ENCODE measurements around the gene CNST.
"Not testable (repeated sequence)": the region's sequence is repeated elsewhere in the genome, so short reads cannot be mapped to it uniquely, and the experiment has no call there.

DNA sequence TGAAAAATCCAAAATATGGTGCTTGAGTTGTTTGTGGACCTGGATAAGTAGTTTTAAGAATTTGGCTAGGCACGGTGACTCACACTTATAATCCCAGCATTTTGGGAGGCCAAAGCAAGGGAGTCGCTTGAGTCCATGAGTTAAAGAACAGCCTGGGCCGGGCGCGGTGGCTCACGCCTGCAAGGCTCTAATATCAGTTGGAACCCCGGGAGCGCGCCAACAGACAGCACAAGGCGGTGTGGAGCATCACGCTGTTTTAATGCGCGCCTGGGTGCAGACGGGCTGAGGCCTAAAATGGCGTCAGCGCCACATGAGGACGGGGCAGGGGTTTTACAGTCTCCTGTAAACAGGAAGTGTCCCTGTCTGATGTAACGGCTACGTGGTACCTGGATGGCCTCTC lies 39.0 kb downstream of the CNST start:
- not testable (repeated sequence) for TF ChIP-seq HDAC6 (IDR thresholded peaks at IDR 0.05; ENCODE audit: low read depth, low read length); FOXK2 (conservative IDR thresholded peaks at IDR 0.05 in 1 of 2, IDR thresholded peaks at IDR 0.05 in 1 of 2; ENCODE audit: low read depth in 2 of 2); AFF4 (CRISPR knock-in tag; IDR thresholded peaks at IDR 0.05); NFE2L1 (tag; IDR thresholded peaks at IDR 0.05; ENCODE audit: borderline replicate concordance, low read depth)

Measured in K562 (cell line).